HUES6 (cell line): ENCODE measurements around the gene LMAN1.
A peak's percentile ranks its signal among the peaks of the same experiment; 100 is the strongest.

Experiments
- H3K27ac ChIP-seq: 2 replicates; pipeline ENCODE4 v1.7.0; 2013; ENCODE audit warnings: low read depth, mild to moderate bottlenecking, low read length, inconsistent platforms
- H3K27me3 ChIP-seq: 2 replicates; pipeline ENCODE4 v1.6.1; 2013; ENCODE audit warnings: low read length; ENCODE audit not compliant: control insufficient read depth, insufficient read depth
- H3K36me3 ChIP-seq: 2 replicates; pipeline ENCODE4 v1.6.1; 2013; ENCODE audit warnings: low read length; ENCODE audit not compliant: control insufficient read depth, insufficient read depth
- H3K4me1 ChIP-seq: 2 replicates; pipeline ENCODE4 v1.6.1; 2013; ENCODE audit warnings: low read length; ENCODE audit not compliant: control insufficient read depth, insufficient read depth
- H3K4me3 ChIP-seq: 2 replicates; pipeline ENCODE4 v1.5.1; 2013; ENCODE audit warnings: low read depth, low read length
- H3K9ac ChIP-seq: one replicate; pipeline ENCODE4 v1.6.1; 2013; ENCODE audit warnings: mild to moderate bottlenecking, low read length
- H3K9me3 ChIP-seq: 2 replicates; pipeline ENCODE4 v1.6.1; 2013; ENCODE audit warnings: low read depth, low read length; ENCODE audit not compliant: control insufficient read depth, insufficient read depth

LMAN1 gene

DNA sequence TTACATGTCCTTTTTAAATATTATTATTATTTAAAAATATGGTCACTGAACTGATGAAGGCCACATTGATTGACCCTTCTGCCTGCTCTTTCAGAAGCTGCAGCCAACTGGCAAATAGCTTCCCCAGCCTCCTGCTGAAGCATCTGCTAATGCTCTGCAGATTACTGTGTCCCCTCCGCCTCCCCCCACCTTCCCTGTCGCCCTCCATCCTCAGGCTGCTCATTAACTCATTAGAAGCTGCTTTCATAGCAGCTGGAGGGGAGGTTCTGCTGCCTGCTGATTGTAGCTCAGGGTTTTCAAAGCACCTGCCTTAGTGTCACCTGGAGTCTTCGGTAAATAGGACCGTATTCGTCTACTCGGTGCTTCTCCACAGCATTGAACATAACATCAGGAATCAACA is 24.8 kb upstream of the LMAN1 start:
- no peaks in the 10 kb centered on the region for H3K9me3 ChIP-seq
- no peaks in the 10 kb centered on the region for H3K36me3 ChIP-seq
- H3K4me3 ChIP-seq: no peak overlapping the region
- peaks cover 99% of the 10 kb centered on the region for H3K27me3 ChIP-seq
- H3K4me1 ChIP-seq: peaks cover 20% of the 10 kb centered on the region
- no peak overlapping the region for H3K27ac ChIP-seq
- no peak overlapping the region for H3K9ac ChIP-seq

DNA sequence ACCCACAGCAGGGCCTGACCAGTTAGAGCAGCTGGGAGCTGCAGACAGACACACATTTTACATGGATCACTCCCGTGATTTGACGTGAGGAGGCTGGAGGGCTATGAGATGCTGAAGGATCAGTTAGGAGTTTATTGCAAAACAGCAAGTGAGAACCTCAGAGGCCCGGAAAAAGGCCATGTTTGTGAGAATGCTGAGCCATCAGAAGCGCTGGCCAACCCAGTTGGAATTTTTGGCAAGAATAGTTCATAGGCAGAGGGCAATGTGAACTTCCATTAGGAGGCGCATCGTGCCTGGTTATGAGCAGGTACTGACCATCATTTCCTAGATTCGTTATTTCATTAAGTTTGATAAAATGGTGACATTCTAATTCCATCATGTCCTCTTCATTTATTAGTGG is 23.3 kb upstream of the LMAN1 start:
- Histone ChIP-seq H3K4me3 (no peak overlapping the region), H3K9me3 (no peaks in the 10 kb centered on the region), H3K27ac (no peak overlapping the region), H3K36me3 (no peaks in the 10 kb centered on the region), H3K27me3 (peaks cover 99% of the 10 kb centered on the region), H3K4me1 (peaks cover 9% of the 10 kb centered on the region), H3K9ac (no peak overlapping the region)

DNA sequence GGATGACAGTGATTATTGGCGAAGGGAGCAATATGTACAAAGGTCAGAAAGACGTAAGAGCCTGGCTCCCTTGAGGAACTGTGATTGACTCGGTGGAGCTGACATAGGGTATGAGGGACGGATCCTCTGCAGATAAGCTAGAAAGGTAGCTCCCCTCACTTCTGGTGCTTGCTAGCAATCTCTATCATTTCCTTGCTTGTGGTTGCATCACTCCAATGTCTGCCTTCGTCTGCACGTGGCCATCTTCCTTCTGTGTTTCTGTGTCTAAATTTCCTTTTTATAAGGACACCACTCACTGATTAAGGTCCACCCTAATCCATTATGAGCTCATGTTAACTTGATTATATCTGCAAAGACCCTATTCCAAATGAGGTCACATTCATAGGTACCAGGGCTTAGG is 22.9 kb upstream of the LMAN1 start:
- no peak overlapping the region for H3K9ac ChIP-seq
- H3K36me3 ChIP-seq: no peaks in the 10 kb centered on the region
- H3K4me3 ChIP-seq: no peak overlapping the region
- no peaks in the 10 kb centered on the region for H3K9me3 ChIP-seq
- peaks cover 99% of the 10 kb centered on the region for H3K27me3 ChIP-seq
- no peak overlapping the region for H3K27ac ChIP-seq
- peaks cover 5% of the 10 kb centered on the region; the same call in 1 of the 2 replicates for H3K4me1 ChIP-seq

DNA sequence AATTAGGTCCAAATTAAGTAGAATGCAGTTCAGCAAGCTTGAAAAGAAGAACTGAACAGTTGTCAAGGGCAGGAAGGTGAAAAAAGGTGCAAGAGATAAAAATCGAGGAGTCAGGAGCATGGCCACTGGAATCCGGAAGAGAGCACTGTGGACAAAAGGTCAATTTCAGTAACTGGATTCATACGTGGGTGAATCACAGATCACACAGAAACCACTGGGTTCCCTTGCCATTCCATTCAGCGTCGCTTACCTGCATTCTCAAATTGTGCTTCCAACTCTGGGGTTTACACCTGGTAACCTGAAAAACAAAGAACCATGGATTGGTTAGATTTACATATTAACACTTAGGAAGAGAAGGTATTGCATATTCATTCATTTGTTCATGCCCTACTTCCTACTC is 21.6 kb upstream of the LMAN1 start:
- Histone ChIP-seq H3K4me3 (no peak overlapping the region), H3K36me3 (no peaks in the 10 kb centered on the region), H3K4me1 (0 out of 2 replicates have a peak, but pooled peaks cover 2% of the 10 kb centered on the region), H3K9me3 (no peaks in the 10 kb centered on the region), H3K27me3 (peaks cover 99% of the 10 kb centered on the region), H3K9ac (no peak overlapping the region), H3K27ac (no peak overlapping the region)

DNA sequence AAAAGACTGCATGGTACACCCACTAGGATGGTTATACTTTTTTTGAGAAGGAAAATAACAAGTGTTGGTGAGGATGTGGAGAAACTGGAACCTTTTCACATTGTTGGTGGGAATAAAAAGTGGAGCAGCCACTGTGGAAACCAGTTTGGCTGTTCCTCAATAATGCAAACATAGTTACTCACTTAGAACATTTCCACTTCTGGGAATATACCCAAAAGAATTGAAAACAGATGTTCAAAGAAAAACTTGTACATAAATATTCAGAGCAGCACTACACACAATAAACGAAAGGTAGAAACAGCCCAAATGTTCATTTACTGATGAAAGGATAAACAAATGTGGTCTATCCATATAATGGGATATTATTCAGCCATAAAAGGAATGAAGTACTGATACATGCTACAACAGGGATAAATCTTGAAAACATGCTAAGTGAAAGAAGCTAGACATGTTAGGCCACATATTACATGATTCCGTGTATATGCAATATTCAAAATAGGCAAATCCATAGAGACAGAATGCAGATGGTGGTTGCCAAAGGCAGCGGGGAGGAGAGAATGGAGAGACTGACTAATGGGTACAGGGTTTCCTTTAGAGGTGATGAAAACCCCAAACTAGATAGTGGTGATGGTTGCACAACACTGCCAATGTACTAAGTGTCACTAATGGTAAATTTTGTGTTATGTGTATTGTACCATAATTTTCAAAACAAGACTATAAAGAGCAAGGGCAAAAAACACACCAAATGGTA is 20.9 kb upstream of the LMAN1 start:
- H3K27me3 ChIP-seq: peaks cover 98% of the 10 kb centered on the region
- H3K36me3 ChIP-seq: no peaks in the 10 kb centered on the region
- H3K9me3 ChIP-seq: no peaks in the 10 kb centered on the region
- no peak overlapping the region for H3K4me3 ChIP-seq
- H3K4me1 ChIP-seq: 0 out of 2 replicates have a peak, but pooled peaks cover 2% of the 10 kb centered on the region
- no peak overlapping the region for H3K9ac ChIP-seq
- H3K27ac ChIP-seq: no peak overlapping the region

DNA sequence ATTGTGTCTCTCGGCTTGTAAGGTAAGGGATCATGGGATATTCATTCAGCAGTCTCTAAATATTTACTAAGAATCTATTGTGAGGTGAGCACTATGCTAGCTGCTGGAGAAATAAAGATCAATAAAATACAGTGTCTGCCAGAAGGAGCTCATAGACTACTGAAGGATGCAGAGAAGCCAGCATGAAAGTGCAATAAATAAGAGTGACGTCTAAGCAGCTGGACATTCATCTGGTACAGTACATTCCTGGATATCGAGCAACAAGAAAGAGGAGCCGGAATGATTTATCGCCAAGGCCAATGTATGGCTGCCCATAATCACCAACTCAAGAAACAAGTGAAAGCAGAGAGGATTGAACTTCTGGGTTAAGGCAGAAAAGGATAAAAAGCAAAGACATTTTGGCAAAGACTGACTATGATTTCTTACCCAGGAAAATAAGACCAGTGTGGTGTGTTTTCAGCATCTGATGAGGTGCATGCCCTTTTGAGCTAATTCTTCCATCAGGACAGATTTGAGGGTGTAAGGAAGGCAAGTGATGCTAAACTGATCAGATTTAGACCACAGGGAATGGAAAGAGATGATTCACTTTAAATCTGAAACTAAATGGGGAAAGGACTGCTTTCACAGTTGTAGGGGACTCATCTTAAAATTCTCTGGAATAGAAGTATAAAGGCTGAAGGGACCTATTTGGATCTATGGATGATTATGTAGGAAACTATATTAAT is 18.7 kb upstream of the LMAN1 start:
- Histone ChIP-seq H3K9me3 (no peaks in the 10 kb centered on the region), H3K9ac (no peak overlapping the region), H3K4me3 (no peak overlapping the region), H3K27ac (no peak overlapping the region), H3K27me3 (peaks cover 96% of the 10 kb centered on the region), H3K4me1 (0 out of 2 replicates have a peak, but pooled peaks cover 2% of the 10 kb centered on the region), H3K36me3 (no peaks in the 10 kb centered on the region)

DNA sequence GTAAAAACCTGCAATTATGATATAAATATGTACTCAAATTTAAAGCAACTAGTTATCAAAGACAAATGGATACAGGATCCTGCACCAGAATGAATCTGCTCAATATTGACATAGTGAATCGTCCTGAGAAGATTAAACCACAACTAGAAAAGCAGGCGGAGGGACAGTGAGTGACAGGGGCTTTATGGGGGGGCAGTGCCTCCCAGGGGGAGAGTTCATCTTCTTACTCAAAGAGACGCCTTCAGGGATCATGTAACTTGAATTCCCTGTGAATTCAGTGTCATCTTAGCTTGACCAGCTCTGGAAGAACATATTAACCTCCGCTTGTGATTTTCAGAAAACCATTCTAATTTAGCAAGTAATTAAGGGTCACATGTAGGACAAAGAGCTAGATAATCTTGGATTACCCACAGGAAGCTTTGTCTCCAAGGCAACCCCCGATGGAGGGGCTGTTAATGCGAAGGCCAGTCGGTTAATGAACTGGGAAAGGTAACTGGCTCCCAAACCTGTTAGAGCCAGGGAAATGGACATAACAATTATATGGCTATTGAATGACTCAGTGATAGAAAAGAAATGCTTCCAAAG is 17.4 kb upstream of the LMAN1 start:
- Histone ChIP-seq H3K27me3 (peaks cover 96% of the 10 kb centered on the region), H3K9ac (no peak overlapping the region), H3K9me3 (no peaks in the 10 kb centered on the region), H3K4me1 (0 out of 2 replicates have a peak, but pooled peaks cover 2% of the 10 kb centered on the region), H3K27ac (no peak overlapping the region), H3K4me3 (no peak overlapping the region), H3K36me3 (no peaks in the 10 kb centered on the region)

DNA sequence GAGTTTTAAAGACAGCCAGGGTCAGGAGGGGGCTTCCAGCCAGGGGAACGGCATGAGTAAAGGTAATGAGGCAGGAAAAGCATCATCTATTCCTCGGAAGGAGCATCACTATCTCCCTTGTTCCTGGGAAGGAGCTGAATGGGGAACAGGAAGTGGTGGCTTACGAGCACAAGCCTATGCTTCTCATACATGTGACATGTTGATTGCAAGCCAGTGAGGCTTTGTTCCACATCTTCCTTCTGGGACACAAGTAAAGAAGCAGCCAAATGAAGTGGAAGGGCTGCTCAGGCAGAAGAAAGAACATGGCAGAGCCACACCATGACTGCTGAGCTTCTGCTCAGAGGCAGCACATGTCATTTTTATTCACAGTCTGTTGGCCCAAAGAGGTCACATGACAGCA is 15.1 kb upstream of the LMAN1 start:
- 0 out of 2 replicates have a peak, but pooled peaks cover 2% of the 10 kb centered on the region for H3K4me1 ChIP-seq
- no peaks in the 10 kb centered on the region for H3K36me3 ChIP-seq
- H3K27me3 ChIP-seq: peaks cover 94% of the 10 kb centered on the region
- H3K9me3 ChIP-seq: no peaks in the 10 kb centered on the region
- H3K4me3 ChIP-seq: no peak overlapping the region
- H3K27ac ChIP-seq: no peak overlapping the region
- H3K9ac ChIP-seq: no peak overlapping the region

DNA sequence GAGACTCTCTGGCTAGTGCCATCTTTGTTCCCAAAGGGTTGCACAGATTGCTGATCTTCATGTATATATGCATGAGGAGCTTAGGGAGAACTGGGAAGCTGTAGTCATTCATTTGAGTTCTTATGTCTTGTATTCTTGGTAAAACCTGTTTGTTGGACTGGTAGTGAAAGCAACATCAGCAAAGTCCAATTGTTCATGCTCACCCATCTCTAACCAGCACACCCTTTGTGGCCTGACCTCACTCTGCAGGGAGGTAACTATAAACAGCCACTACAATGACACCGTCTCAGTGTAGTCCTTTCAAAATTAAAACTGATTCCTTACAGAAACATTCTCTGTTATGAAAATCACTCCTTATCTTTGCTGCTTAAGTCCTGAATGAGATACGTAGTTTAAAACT is 13.9 kb upstream of the LMAN1 start:
- Histone ChIP-seq H3K36me3 (no peaks in the 10 kb centered on the region), H3K4me1 (0 out of 2 replicates have a peak, but pooled peaks cover 2% of the 10 kb centered on the region), H3K9ac (no peak overlapping the region), H3K4me3 (no peak overlapping the region), H3K27ac (no peak overlapping the region), H3K27me3 (peaks cover 85% of the 10 kb centered on the region), H3K9me3 (no peaks in the 10 kb centered on the region)

DNA sequence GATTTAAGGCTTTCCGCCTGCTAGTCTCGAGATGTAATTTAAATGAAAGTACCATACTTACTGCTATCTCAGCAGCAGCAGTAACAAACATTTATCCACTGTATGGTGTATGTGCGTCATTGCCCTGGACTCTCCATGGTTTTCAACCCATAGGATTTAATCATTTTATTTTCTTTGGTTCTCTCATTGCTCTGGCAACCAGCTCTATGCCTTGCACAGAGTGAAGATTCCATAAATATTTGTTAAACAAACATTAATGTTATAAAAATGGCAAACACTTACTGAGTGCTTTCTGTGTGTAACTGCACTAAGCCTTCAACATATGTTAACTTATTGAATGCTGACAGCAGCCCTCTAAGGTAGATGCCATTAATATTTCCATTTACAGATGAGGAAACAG is 1.3 kb upstream of the LMAN1 start:
- Histone ChIP-seq H3K9ac (no peak overlapping the region), H3K4me3 (no peak overlapping the region), H3K27ac (no peak overlapping the region), H3K4me1 (peaks cover 5% of the 10 kb centered on the region; the same call in 1 of the 2 replicates), H3K27me3 (peaks cover 49% of the 10 kb centered on the region), H3K36me3 (peaks cover 6% of the 10 kb centered on the region), H3K9me3 (no peaks in the 10 kb centered on the region)

DNA sequence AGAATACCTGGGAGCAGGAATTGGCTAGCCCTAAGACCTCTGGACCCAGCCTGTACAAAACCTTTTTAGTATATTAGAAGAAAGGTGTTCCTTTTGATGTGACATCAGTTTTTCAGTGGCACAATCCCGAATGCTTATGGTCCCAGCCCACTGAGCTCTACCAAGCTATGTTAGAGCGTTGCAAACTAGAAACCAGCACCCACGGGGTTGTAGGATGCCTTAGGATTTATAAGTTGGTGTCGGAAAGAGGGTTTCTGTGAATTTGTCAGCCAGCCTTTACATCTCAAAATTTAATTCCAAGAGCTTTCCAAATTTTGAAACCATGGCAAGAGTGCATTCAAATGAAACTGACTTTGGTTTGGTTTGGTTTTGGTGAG is 499 bp upstream of the LMAN1 start:
- Histone ChIP-seq H3K4me1 (peaks cover 5% of the 10 kb centered on the region; the same call in 1 of the 2 replicates), H3K9me3 (no peaks in the 10 kb centered on the region), H3K36me3 (peaks cover 14% of the 10 kb centered on the region), H3K27me3 (peaks cover 46% of the 10 kb centered on the region), H3K27ac (no peak overlapping the region), H3K4me3 (peak overlapping the region; percentile 100), H3K9ac (no peak overlapping the region)
